ENCODE measurements around the gene TRIOBP.

TRIOBP gene

DNA sequence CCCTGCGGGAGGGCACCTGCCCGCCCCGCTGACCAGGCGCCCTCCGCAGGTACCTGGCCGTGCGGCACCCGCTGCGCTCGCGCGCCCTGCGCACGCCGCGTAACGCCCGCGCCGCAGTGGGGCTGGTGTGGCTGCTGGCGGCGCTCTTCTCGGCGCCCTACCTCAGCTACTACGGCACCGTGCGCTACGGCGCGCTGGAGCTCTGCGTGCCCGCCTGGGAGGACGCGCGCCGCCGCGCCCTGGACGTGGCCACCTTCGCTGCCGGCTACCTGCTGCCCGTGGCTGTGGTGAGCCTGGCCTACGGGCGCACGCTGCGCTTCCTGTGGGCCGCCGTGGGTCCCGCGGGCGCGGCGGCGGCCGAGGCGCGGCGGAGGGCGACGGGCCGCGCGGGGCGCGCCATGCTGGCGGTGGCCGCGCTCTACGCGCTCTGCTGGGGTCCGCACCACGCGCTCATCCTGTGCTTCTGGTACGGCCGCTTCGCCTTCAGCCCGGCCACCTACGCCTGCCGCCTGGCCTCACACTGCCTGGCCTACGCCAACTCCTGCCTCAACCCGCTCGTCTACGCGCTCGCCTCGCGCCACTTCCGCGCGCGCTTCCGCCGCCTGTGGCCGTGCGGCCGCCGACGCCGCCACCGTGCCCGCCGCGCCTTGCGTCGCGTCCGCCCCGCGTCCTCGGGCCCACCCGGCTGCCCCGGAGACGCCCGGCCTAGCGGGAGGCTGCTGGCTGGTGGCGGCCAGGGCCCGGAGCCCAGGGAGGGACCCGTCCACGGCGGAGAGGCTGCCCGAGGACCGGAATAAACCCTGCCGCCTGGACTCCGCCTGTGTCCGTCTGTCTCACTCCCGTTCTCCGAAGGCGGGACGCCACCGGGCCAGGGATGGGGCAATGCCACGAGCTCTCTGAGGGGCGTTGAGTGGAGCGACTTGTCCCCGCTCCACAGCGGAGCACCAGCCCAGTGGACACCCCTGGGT is 128.1 kb downstream of the TRIOBP start:
- no peak for DNase-seq (ENCODE audit: low read depth)

Data from ELR (cell line).